ENCODE measurements around the gene RAB31. TPM values are rescaled to one million over a fixed set of nuclear protein-coding genes. Genes with fewer than 3 reads are reported as not detected.
"Not testable (repeated sequence)": the region's sequence is repeated elsewhere in the genome, so short reads cannot be mapped to it uniquely, and the experiment has no call there.

Gene RAB31, protein sequence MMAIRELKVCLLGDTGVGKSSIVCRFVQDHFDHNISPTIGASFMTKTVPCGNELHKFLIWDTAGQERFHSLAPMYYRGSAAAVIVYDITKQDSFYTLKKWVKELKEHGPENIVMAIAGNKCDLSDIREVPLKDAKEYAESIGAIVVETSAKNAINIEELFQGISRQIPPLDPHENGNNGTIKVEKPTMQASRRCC
- total RNA-seq: 18.7 and 19.0 TPM in 2 replicates
- 38.1 TPM for polyA plus RNA-seq (2012)

DNA sequence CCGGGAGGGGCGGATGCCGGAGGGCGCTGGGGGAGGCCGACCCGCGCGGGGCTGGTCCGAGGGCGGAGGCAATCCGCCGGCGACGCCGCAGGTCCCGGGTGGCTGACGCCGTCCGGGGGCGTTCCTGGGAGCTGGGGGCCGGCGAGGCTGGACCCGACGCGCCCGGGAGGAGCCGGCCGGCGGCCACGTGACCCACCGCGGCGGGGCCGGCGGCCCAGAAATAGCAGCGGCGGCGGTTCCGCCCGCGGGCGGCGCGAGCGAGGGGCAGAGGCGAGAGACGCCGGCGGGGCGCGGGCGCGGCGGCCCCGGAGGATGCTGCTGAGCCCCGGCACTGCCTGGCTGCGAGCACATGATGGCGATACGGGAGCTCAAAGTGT, at the start of gene RAB31:
TSS of gene RAB31 (plus strand) at position 245 of the 377 bp plus-strand sequence. CDS start at position 350, 105 bp downstream.
- DNase-seq (ENCODE audit: low read depth): peak; percentile 80

DNA sequence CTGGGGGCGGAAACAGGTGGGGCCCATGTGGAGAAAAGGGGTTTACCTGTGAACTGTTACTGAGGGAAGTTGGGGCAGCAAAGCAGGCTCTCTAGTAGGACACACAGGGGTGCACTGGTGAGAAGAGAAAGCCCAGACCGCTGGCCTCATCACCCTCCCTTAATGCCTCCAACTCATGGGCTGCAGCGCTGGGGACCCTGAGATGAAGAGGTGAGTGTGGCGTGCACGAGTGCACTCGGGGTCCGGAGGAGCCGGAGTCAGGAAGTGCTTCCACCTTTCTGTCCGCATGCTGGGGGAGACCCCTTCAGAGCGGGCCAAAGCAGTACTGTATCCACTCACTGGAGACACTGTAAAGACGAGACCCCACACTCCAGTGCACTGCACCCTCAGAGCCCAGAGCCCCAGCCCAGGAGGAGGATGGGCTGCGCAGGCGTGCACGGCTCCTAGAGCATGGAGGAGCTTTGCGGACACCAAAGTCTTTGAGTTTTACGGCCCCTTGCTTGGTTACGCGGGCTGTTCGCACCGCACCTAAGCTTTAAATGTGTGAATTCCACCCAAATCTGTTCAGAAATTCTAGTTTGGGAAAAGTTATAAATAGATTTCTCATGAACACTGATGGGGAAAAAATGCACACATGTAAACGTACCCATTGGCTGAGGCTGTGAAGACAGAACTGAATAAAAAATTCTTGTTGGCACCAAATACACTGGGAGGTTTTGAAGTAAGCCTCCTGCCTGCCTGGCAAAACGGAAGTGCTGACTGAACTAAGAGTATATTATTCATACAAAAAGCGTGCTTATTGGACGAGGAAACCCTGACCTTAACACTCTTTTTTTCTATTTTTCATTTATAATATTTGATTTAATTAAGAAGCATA, 48.4 kb upstream of the RAB31 start:
- no peak for DNase-seq (ENCODE audit: low read depth)

DNA sequence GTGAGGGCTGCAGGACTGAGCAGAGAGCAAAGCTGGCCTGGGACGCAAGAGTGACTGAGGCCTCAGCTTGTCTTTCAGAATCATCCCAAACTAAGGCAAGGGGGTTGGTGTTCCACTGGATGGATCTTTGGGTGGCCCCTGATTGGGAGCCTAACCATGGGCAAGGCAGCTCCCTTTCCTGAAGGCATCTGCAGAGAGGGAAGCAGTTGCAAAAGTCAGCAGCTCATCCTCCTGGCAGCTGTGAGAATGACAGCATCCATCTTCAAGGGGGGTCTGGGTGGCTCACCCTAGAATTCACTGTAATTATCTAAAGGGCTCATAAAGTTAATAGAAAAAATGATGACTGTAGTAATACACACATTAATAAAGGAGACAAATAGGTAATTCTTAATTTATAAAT, 46.5 kb upstream of the RAB31 start:
- peak; percentile 18 for DNase-seq (ENCODE audit: low read depth)

DNA sequence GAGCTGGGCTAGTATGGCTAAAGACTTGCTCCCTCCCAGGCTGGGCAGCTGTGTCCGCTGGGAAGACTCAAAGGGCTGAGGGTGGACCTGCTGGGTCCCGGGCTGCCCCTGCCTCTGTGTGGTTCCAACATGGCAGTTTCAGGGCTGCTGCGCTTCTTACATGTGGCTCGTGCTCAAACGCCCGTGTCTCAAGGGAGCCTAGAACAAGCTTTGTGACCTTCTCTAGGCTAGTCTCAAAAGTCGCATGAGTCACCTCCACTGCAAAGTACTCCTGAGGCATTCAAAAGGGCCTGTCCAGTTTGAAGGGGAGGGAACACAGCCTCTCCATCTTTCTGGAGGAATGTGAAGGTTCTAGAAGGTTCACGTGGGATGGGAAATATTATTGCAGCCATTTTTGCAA, 44.7 kb upstream of the RAB31 start:
- DNase-seq (ENCODE audit: low read depth): no peak

DNA sequence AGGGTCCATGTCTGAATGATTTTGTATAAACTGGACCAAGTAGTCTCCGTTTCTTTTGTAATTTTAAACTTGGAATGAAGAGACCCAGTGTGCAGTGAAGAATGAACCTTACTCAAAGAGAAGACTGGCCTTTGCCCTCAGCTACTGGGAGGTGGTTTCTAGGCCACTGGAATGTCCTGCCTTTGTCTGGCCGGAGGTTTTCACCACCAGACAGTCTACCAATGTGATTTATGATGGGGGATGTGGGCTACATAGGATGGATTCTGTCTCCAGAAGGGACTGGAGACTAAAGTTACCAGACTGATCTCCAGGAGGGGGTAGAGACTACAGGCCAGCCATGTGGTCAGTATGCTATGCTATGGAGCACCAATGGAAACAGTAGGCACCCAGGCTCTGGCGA, 42.8 kb upstream of the RAB31 start:
- peak; percentile 28 for DNase-seq (ENCODE audit: low read depth)

DNA sequence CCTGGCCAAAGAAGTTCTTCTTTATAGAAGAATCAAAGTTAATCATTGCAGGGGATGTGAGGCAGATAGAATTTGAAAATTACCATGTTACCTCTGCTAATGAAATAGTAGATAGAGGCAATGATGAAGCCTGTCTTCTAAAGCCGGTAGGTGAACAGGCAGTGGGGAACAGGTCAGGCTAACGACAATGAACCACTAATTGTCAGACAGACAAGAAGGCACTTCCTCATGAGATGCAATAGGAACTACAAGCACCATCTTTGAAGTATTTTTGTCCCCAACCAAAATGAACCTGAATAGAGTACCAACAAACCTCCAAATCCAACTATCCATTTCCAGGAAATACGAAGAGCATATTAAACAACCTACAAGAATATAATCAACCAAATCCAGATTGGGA, 41.6 kb upstream of the RAB31 start:
- DNase-seq (ENCODE audit: low read depth): no peak

DNA sequence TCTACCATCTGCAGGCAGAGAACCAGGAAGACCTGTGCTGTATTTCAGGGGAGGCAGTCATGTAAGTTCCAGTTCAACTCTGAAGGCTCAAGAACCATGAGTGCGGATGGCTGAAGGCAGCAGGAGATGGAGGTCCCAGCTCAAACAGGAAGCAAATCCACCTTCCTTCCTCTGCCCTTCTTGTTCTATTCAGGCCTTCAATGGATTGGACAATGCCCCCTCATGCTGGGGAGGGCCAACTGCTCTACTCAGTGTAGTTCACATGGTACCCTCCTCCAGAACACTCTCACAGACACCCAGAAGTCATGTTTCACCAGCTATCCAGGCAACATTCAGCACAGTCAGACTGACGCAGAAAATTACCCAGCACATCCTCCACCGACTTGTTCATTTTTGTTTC, 39.1 kb upstream of the RAB31 start:
- DNase-seq (ENCODE audit: low read depth): no peak

DNA sequence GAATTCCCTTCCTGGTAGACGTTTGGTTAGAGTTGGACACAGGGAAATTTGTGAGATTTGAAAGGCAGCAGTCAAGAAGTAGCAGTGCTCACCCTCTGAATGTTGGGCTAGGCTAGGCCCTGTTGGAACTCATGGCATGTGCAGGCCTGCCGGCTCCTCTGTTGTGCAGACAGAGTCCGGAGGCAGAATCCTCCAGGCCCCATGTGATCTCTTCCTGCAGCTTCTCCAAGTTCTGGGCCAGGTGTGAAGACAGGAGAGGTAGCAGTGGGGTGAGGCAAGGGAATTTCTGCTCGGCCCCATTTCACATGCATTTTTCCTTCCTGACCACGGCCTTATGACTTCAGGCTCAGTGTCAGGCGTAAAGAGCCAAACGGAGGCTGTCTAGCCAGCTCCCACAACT, 36.9 kb upstream of the RAB31 start:
- no peak for DNase-seq (ENCODE audit: low read depth)

DNA sequence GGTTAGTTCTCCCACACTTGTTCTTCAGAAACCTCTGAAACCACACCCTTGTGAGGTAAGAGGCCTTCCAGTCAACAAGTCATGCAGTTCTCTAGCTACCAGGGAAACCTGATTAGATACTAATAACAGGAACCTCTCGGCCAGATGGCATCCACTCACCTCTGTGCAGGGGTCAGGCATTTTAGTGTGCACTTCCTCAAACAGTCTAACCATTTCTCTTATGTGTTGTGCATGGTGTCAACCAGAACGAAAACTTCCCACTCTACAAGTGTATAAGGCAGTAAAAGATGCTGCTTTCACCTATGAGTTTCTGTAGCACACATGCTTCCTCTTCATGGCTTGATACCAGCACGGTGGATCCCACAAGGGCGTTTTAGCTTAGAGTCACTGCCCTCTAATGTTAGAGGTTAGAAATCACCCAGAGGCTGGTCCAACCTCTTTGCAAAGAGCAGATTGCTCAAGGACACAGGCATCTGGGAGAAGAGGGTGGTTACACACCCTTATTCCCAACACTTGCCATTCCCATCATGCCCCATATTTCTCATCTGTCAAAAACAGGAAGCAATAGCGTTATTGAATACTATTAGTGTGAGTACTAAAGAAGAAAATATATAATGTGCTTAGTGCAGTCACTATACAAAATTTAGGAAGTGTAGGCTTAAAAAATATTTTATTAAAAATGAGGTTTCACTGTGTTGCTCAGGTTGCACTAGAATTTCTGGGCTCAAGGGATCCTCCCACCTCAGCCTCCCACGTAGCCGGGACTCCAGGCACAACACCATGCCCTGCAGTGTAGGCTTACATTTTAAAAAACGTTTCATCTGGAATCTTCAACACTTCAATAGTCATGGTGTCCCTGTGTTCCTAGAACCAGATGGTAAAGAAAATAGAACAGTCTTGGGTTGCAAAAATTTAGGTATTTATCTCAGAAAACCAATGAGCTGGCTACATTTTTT, 34.5 kb upstream of the RAB31 start:
- DNase-seq (ENCODE audit: low read depth): peak; percentile 79

DNA sequence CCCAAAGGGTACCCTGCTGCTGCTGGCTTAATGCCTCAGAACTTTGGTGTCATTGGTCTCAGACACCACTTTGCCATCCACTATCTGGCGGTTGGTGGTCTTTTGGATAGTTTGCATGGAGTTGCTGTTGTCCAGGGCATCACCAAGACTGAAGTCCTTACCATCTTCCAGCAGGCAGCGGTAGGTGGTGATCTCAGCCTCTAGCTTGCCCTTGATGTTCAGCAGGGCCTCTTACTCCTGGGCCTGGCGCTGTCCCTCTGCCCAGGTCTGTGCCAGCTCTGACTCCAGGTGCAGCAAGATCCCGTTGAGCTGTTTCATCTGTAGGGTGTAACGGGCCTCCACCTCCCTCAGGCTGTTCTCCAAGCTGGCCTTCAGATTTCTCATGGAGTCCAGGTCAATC, 29.9 kb upstream of the RAB31 start:
- not testable (repeated sequence) for DNase-seq (ENCODE audit: low read depth)

DNA sequence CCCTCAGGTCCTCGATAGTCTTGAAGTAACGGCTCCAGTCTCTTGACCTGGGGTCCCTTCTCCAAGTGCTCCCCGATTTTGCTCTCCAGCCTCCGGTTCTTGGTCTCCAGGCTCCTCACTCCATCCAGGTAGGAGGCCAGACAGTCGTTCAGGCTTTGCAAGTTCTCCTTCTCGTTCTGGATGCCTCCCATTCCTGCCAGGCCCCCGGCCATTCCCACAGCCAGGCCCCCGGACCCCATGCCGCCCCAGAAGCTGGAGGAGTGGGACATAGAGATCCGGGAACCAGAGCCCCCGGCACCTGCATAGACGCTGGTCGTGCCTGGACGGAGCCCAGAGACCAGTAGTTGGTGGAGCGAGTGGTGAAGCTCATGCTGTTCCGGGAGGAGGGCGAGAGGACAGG, 29.0 kb upstream of the RAB31 start:
- DNase-seq (ENCODE audit: low read depth): no peak

DNA sequence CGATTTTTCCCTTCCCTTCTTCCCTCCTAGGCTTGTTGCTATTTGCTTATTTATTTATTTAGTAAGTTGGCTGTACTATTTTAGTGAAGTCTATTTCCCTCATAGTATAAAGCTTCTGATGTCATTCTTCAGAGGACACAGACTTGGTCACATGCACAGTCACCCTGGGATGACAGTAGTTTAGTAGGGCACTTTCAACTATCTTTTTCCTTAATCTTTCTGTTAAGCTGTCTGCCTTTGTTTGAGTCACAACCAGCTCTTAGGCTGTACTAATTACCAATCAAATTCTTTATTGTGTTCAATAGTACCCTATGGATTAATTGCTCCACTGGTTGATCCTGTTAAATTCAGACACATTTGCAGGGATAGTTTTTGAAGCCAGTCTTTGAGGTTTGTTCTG, 26.9 kb upstream of the RAB31 start:
- DNase-seq (ENCODE audit: low read depth): no peak

DNA sequence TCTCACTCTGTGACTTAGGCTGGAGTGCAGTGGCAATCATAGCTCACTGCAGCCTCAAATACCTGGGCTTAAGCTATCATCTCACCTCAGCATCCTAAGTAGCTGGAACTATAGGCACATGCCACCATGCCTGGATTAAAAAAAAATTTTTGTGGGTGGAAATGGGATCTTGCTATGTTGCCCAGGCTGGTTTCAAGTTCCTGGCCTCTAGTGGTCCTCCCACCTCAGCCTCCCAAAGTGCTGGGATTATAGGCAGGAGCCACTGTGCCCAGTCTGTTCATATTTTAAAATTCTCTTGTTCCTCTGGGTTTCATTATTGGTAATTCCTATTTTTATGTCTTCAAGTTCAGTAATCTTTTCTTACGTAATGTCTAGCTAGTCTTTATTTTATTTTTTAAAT, 25.5 kb upstream of the RAB31 start:
- DNase-seq (ENCODE audit: low read depth): no peak

DNA sequence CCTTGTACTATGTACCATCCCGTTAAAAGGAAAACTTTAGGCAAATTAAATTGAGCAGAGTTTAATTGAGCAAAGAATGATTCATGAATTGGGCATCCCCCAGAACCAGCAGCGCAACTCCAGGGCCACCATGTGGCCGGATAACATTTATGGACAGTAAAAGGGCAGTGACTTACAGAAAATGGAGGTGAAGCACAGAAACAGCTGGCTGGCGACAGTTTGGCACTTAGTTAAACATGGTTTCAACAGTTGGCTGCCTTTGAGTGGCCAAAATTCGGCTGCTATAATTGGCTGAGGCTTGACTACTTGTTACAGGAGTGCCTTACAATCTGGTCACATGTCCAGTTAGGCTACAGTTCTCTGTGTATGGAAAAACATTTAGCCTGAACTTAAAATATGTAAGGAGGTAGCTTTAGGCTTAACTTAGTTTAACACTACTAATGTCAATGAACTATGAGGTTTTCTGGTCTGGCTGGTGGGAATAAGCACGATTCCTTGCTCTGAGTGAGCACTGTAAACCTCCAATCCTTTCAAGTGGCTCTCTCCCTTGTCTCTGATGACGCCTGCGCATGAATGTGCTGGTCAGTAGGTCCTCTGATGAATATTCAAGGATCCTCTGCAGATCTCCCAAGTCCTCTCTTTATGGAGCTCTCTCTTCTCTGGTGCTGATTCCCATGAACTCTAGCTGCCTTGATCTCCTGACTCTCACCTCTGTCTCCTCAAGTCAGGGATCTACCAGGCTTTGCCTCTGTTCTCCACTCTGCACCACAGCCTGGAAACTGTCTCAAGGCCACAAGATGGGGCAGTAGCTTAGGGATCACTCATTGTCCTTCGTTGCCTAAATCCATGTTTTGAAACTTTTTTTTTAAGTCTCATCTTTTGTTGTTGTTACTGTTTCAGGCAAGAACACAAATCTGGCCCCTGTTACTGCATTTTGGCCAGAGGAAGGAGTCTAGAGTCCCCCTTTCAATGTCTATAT, 24.4 kb upstream of the RAB31 start:
- peak; percentile 92 for DNase-seq (ENCODE audit: low read depth)

DNA sequence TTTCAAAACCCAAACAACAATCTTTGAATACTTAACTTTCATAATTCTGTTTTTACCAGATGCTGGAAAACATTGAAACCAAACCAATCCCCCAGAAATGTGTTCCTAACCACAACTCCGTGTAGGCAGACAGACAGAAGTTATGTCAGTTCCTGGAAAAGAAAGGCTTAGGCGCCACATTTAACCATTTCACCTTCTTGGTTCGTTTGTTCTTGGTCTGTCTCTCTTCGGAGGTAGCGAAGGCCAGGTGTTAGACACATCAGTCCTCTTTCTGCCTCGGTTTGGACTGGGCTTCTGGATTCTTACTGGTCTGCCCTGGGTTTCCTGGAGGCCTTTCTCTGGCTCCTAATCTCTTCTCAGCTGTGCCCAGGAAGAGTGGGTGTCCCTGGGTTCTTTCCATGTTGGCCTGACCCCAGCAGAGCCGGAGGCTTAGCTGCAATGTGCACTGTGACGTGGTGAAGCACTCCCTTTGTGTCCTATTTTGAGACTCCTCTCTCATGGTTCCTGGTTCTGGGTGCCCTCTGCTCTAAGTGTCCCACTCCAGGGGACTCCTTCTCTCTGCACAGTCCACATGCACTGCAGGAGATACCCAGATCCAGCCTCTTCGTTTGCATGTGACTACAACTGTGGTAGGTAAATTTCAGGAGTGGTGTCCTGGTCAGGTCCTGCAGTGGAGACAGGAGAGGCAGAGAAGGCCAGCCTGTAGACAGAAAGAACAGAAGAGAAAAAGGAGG, 23.1 kb upstream of the RAB31 start:
- peak; percentile 82 for DNase-seq (ENCODE audit: low read depth)

DNA sequence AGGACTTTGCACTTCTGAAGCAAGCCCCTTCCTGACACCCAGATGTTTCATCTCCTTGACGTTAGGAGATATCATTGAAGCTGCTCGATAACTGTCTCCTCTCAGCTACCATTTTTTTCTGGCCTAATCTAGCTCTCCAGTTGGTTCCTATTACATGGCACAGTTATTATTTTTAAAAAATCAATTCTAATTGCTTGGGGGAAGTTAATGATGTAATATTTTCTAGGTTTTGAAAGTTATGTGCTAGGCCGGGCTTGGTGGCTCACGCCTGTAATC, 22.5 kb upstream of the RAB31 start:
- DNase-seq (ENCODE audit: low read depth): no peak

DNA sequence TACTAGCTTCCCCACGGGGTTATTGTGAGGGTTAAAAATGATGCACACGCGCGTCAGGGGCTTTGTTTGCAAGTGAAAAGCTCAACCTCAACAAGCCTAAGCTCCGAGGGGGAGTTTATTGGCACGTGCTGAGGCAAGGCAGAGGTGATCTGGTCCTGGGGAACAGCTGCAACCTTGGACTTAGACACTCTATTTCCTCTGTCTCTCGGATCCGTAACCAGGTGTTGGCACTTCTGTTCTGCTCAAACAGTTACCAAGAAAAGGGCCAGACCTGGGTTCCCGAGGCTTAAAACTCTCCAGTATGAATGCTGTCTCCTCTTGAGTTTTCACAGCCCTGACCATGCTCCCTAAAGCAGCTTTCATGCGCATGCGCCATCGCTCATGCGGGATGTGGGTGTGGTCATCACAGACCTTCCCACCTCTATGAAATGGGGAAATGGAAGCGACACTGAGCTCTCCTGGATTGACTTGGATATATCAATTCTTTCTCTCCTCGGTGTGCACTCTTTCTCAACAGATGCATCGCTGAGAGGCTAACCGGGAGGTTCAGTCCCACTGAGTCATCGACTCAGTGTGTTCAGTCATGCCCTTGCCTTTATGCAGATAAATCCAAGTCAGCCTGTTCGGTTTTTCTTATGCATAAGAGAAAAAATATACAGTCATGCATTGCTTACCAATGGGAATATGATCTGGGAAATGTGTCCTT, 19.9 kb upstream of the RAB31 start:
- no peak for DNase-seq (ENCODE audit: low read depth)

DNA sequence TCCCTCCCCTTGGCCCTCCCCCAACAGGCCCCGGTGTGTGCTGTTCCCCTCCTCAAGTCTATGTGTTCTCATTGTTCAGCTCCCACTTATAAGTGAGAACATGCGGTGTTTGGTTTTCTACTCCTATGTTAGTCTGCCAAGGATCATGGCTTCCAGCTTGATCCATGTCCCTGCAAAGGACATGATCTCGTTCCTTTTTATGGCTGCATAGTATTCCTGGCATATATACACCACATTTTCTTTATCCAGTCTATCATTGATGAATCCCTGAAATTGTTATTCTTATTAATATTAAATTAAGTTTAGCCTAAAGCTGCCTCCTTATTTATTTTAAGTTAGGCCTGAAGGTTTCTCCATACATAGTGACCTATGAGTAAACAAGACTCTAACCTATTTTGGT, 18.8 kb upstream of the RAB31 start:
- no peak for DNase-seq (ENCODE audit: low read depth)

DNA sequence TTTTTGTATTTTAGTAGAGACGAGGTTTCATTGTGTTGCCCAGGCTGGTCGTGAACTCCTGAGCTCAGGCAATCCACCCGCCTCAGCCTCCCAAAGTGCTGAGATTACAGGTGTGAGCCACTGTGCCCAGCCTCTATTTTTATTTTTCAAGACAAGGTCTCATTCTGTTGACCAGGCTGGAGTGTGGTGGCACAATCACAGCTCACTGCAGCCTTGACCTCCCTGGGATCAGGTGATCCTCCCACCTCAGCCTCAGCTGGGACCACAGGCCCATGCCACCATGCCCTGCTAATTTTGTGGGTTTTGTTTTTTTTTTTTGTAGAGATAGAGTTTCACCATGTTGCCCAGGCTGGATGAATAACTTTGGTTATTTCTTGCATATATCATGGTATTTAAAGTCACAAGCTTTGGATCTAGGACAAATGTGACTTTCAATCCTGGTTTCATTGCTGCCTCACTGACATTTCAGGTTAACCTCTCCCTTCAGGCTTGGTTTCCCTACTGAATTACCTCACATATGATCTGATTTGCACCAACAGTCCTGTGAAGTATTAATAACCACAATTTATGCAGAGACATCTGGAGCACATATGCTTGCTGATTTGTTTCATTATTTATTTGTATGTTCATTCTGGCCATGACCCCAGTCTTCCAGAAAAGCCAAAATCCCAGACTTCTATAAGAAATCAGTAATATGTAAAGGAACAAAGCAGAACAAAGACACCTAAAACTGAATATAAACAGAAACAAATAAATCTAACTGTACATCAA, 17.5 kb upstream of the RAB31 start:
- DNase-seq (ENCODE audit: low read depth): no peak
